Spleen (tissue), 11 donors: ENCODE results near the gene TMEM117. TPM values are rescaled to one million over a fixed set of nuclear protein-coding genes. Genes with fewer than 3 reads are reported as not detected.

Experiments used
- DNase-seq: peaks from one replicate; pipeline ENCODE4 v3.0.0-alpha.2; 2020
- H3K27ac ChIP-seq, 8 donors: fragments of 200-600 bp; sonication (generic) in 7 of 8; 1 replicate in 4 of 8; 2 replicates in 4 of 8; pipeline versions ENCODE4 v1.5.0 to v1.8.0; 2016 to 2021; ENCODE audit warnings: inconsistent platforms in 4 of 8, mild to moderate bottlenecking in 4 of 8, moderate library complexity in 1 of 8
- H3K27me3 ChIP-seq, 7 donors: fragments of 200-600 bp; sonication (generic) in 6 of 7; replicated peaks in 1 of 7; 1 replicate in 4 of 7; 2 replicates in 3 of 7; pipeline versions ENCODE4 v1.5.0 to v1.8.0; 2016 to 2021; ENCODE audit warnings: inconsistent platforms in 3 of 7, mild to moderate bottlenecking in 1 of 7
- H3K36me3 ChIP-seq, 6 donors: fragments of 200-600 bp; sonication (generic) in 5 of 6; 1 replicate in 4 of 6; 2 replicates in 2 of 6; pipeline versions ENCODE4 v1.5.0 to v1.8.0; 2016 to 2021; ENCODE audit warnings: inconsistent platforms in 2 of 6
- H3K4me1 ChIP-seq, 6 donors: fragments of 200-600 bp; sonication (generic) in 5 of 6; 1 replicate in 3 of 6; 2 replicates in 3 of 6; pipeline versions ENCODE4 v1.5.0 to v1.8.0; 2016 to 2021; ENCODE audit warnings: inconsistent platforms in 3 of 6
- H3K4me3 ChIP-seq, 8 donors: fragments of 200-600 bp; sonication (generic) in 7 of 8; 1 replicate in 4 of 8; 2 replicates in 4 of 8; pipeline versions ENCODE4 v1.5.0 to v1.8.0; 2016 to 2021; ENCODE audit warnings: inconsistent platforms in 4 of 8, mild to moderate bottlenecking in 4 of 8, moderate library complexity in 2 of 8
- H3K9me3 ChIP-seq, 8 donors: fragments of 200-600 bp; sonication (generic) in 7 of 8; 1 replicate in 4 of 8; 2 replicates in 4 of 8; pipeline versions ENCODE4 v1.5.0 to v1.8.0; 2016 to 2021; ENCODE audit warnings: inconsistent platforms in 4 of 8
- POLR2A ChIP-seq, 3 donors: fragments of 450-650 bp; IDR thresholded peaks; one replicate each; pipeline ENCODE4 v1.5.1; 2017; ENCODE audit warnings: antibody characterized with exemption in 3 of 3, mild to moderate bottlenecking in 1 of 3
- POLR2AphosphoS5 ChIP-seq, 3 donors: sonication (generic); formaldehyde crosslinking; IDR thresholded peaks; one replicate each; pipeline ENCODE4 v1.5.1; 2017; ENCODE audit warnings: antibody characterized with exemption in 3 of 3
- WGBS, 5 donors: extraction: QIAGEN DNeasy Blood & Tissue Kit in 3 of 5; methylation state at CpG; one replicate each; pipeline versions ENCODE4 v1.1.5 to v1.1.7; 2013 to 2018; 5-methylcytosine and 5-hydroxymethylcytosine counted together
- intact Hi-C: fragments of 100-400 bp; cut with DNase I; formaldehyde crosslinking; loops from one replicate; pipeline ENCODE4 v1.15.0; 2023; ENCODE audit warnings: low total_unique reads
- polyA plus RNA-seq, 3 donors: library from polyadenylated mRNA; stranded (reverse); fragments of 200-250 nt; gene quantifications; one replicate each; pipeline ENCODE4 v1.2.1, GENCODE V29; 2013
- total RNA-seq, 7 donors: library from RNA; depleted of rRNA in 3 of 7; stranded (reverse); fragments of >200 nt in 3 of 7; fragmentation: NEBNext Ultra II Directional in 4 of 7; extraction: Animal tissue kit (Norgen Biotek cat#: 25700) in 4 of 7; gene quantifications; one replicate each; pipeline versions ENCODE4 v1.1.0 to v1.2.1, GENCODE V29; 2016 to 2021
- TF ChIP-seq, protein P1 (sequence below), 11 experiments: fragments of 200-600 bp in 7 of 11; fragments of 450-650 bp in 4 of 11; sonication (generic) in 4 of 11; IDR thresholded peaks in 8 of 11; conservative IDR thresholded peaks in 3 of 11; 1 replicate in 7 of 11; 2 replicates in 4 of 11; pipeline versions ENCODE4 v1.4.0 to v1.8.0; 2016 to 2021; ENCODE audit warnings: antibody characterized with exemption in 11 of 11, inconsistent platforms in 4 of 11, mild to moderate bottlenecking in 1 of 11
- donor health status: healthy with polysubstance abuse.
- donor health status: DM: no; HTN: no; CAD: no; lungs with moderate emphysema.
- donor health status: DM: no; HTN: no; CAD: no.
- donor health status: Bipolar disorder and iron deficiency.
- donor health status: healthy.
- donor health status: DM: no; HTN: no; CAD: no.
- donor health status: DM: yes; HTN: yes; CAD: no.

The TMEM117 gene
- total and polyA plus RNA-seq, 10 donors: 1.7 to 24.5 (median 5.0) TPM

DNA sequence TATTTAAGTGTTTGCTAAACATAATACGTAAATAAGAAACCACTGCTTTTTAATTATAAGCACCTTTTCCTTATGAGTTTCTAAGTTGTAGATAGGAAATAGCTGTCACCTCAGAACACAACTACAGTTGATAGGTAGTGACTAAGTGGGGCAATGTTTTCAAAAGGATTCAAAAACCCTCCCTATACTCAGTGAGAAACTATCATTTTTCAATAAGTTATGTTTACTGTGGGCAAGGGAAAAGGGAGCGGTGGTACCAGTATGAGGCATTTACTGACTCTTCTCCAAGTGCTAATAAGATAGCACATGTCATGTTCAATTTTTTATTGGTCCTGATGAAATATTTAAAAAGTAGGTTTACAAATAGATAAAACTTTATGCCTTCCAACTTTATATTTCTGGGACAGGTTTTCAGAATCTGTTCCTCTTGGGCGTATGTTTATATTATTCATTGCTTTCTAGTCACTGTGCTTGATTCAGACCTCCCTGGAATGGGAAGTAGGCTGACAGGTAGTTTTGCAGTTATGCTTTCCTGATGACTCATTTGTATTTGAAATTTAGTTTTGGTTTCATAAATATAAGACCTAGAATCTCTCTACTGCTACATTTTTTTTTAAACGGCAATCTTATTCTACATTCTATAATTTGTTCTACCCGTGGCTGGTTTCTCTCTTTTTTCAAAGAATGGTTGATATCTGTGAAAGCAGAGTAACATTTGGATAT, 153.1 kb downstream of the TMEM117 start:
- H3K4me3 ChIP-seq: no peak overlapping the region
- H3K9me3 ChIP-seq: no peaks in the 10 kb centered on the region
- no peaks in the 10 kb centered on the region for H3K27me3 ChIP-seq
- no peak for DNase-seq
- intact Hi-C loops: no loop called here
- 46 to 52% (median 49%) methylated on average over 5 of the region's 5 CpGs for WGBS, 5 donors
- no peak for TF ChIP-seq POLR2A (IDR thresholded peaks at IDR 0.05)
- TF ChIP-seq, protein P1, sequence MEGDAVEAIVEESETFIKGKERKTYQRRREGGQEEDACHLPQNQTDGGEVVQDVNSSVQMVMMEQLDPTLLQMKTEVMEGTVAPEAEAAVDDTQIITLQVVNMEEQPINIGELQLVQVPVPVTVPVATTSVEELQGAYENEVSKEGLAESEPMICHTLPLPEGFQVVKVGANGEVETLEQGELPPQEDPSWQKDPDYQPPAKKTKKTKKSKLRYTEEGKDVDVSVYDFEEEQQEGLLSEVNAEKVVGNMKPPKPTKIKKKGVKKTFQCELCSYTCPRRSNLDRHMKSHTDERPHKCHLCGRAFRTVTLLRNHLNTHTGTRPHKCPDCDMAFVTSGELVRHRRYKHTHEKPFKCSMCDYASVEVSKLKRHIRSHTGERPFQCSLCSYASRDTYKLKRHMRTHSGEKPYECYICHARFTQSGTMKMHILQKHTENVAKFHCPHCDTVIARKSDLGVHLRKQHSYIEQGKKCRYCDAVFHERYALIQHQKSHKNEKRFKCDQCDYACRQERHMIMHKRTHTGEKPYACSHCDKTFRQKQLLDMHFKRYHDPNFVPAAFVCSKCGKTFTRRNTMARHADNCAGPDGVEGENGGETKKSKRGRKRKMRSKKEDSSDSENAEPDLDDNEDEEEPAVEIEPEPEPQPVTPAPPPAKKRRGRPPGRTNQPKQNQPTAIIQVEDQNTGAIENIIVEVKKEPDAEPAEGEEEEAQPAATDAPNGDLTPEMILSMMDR (IDR thresholded peaks at IDR 0.05 in 8 of 11, conservative IDR thresholded peaks at IDR 0.05 in 3 of 11): no peak
- no peak for TF ChIP-seq POLR2AphosphoS5 (IDR thresholded peaks at IDR 0.05)
- H3K27ac ChIP-seq: no peak overlapping the region
- no peaks in the 10 kb centered on the region for H3K4me1 ChIP-seq
- no peaks in the 10 kb centered on the region for H3K36me3 ChIP-seq

DNA sequence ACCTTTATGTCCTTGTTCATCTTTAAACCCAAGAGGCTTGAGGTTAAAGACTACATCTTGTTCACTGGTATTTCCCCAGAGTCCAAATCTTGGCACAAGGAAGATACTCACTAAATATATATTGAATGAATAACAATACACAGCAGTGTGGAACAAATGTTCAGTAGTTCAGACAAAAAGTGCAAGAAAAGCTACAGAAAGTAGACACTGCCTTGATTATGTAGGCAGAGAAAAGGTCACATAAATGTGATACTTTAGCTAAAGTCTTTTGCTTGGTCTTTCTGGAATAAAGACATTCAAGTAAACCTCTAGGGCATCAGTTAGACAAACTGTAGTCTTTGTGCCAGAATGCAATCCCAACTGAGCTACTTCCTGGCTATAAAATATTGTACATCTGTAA, 157.0 kb downstream of the TMEM117 start:
- intact Hi-C loops: no loop called here
- no peak for DNase-seq

DNA sequence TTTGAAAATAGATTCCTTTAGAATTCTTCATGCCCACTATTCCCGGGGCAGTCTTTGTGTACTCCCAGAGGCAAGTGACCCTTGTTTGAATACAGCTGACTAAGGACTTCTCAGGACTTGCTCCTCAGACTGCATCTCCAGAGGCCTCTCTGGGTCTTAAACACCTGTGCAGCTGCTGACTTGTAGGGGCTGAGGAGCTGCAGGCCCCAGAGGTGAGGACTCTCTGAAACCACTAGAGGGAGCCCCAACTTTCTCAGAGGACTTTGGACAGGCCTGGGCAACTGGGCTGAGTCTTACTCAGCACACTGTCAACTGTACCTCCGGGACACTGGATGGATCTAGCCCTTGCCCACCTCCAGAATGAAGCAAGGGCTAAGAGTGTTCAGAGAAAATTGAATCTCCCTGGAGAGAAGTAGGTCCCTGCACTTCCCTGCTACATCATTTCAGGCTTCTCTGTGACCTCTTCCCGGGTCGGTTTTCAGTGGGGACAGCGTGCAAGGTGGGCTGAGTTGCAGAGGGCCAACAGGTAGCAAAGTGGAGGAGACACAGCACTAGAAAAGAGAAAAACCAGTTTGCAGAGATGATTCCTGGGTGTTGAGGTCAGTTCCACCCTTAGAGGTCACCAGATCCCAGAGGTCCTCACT, 164.6 kb downstream of the TMEM117 start:
- H3K4me3 ChIP-seq: no peak overlapping the region
- H3K36me3 ChIP-seq: no peaks in the 10 kb centered on the region
- intact Hi-C loops: no loop called here
- H3K4me1 ChIP-seq: no peaks in the 10 kb centered on the region
- TF ChIP-seq POLR2A (IDR thresholded peaks at IDR 0.05): no peak
- TF ChIP-seq, protein P1 (IDR thresholded peaks at IDR 0.05 in 8 of 11, conservative IDR thresholded peaks at IDR 0.05 in 3 of 11): peak in 7 of 11 experiments; percentile 15 to 58 (median 26)
- TF ChIP-seq POLR2AphosphoS5 (IDR thresholded peaks at IDR 0.05): no peak
- no peak for DNase-seq
- no peak overlapping the region for H3K27ac ChIP-seq
- peaks cover 0 to 19% (median 0%) of the 10 kb centered on the region in 8 donors for H3K9me3 ChIP-seq
- WGBS, 5 donors: 84 to 91% (median 87%) methylated on average over 5 of the region's 5 CpGs
- H3K27me3 ChIP-seq: no peaks in the 10 kb centered on the region

More for the DNA sequence above, 157.0 kb downstream of the TMEM117 start:
- no peaks in the 10 kb centered on the region for H3K36me3 ChIP-seq
- H3K4me1 ChIP-seq: no peaks in the 10 kb centered on the region
- H3K9me3 ChIP-seq: peaks cover 0 to 5% (median 0%) of the 10 kb centered on the region in 8 donors
- TF ChIP-seq, protein P1 (IDR thresholded peaks at IDR 0.05 in 8 of 11, conservative IDR thresholded peaks at IDR 0.05 in 3 of 11): no peak
- TF ChIP-seq POLR2A (IDR thresholded peaks at IDR 0.05): no peak
- TF ChIP-seq POLR2AphosphoS5 (IDR thresholded peaks at IDR 0.05): no peak
- no peak overlapping the region for H3K27ac ChIP-seq
- H3K4me3 ChIP-seq: no peak overlapping the region
- H3K27me3 ChIP-seq: no peaks in the 10 kb centered on the region

DNA sequence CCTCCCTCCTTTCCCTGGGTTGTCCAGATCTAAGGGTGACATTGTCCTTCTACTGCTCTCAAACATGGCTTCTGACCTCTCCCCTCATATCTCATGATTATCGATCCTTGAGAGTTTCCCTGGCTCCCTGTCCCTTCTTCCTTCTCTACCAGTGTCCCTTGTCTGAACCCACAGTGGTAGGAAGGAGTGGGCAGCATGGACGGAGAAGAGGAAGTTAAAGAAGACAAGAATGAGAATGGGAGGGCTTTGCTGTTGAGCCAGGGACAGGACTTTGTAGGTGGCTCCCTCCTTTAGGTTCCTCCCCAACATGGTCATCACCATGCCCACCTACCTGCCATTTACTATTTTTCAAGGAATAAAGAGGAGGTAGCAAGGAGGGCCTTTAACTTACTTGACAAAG, 166.7 kb downstream of the TMEM117 start:
- 57 to 76% (median 65%) methylated on average over 2 of the region's 2 CpGs for WGBS, 5 donors
- Histone ChIP-seq H3K9me3 (peaks cover 0 to 21% (median 4%) of the 10 kb centered on the region in 8 donors), H3K4me1 (no peaks in the 10 kb centered on the region), H3K36me3 (no peaks in the 10 kb centered on the region), H3K27me3 (no peaks in the 10 kb centered on the region), H3K4me3 (no peak overlapping the region), H3K27ac (no peak overlapping the region)
- no peak for DNase-seq
- intact Hi-C loops: no loop called here
- TF ChIP-seq POLR2A (IDR thresholded peaks at IDR 0.05) (no peak), POLR2AphosphoS5 (IDR thresholded peaks at IDR 0.05) (no peak)
- TF ChIP-seq, protein P1 (IDR thresholded peaks at IDR 0.05 in 8 of 11, conservative IDR thresholded peaks at IDR 0.05 in 3 of 11): no peak
